NCI-H1694 (cell line): ENCODE measurements around the gene C3orf20.

ENCODE experiments used
- DNase-seq: peaks from one replicate; lab custom pipeline; 2025; lab: John Stamatoyannopoulos, UW

The C3orf20 gene

GRCh38 chr3:14758959-14759358 is 84.0 kb downstream of the C3orf20 start:
- no peak for DNase-seq

DNA sequence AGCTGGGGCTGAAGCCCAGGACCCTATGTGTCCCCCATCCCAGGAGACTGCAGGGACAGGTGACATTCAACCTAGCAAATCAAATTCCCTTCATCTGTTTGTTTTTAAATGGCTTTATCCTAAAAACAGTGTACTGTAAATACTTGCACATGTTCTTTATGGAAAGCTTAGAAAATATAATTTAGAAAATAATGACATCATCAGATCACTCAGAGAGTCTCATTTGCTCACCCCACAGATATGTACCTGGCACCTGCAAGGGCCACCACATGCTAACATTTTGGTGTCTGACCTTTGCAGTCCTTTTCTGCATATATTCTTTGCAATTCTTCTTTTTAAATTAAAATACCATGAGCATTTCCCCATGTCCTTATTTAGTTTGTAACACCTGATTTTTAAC is 85.2 kb downstream of the C3orf20 start:
- no peak for DNase-seq

GRCh38 chr3:14761121-14761672 is 86.3 kb downstream of the C3orf20 start:
- DNase-seq = no peak

DNA sequence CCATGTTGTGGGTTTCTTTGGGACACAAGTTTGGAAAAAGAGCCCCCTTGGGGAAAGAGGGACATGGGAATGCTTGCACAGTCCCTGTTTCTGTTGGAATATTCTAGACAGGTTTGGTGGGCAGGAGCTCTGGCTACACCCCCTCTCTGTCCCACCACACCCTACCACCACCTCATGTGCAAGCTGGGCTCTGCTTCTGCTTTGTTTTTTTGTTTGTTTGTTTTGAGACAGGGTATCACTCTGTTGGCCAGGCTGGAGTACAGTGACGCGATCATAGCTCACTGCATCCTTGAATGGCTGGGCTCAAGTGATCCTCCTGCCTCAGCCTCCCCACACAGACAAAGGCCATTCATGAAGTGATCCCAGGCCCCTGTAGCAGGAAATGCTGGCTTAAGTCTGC is 86.9 kb downstream of the C3orf20 start:
- DNase-seq = no peak

GRCh38 chr3:14762701-14763100 is 87.8 kb downstream of the C3orf20 start:
- DNase-seq = no peak

DNA sequence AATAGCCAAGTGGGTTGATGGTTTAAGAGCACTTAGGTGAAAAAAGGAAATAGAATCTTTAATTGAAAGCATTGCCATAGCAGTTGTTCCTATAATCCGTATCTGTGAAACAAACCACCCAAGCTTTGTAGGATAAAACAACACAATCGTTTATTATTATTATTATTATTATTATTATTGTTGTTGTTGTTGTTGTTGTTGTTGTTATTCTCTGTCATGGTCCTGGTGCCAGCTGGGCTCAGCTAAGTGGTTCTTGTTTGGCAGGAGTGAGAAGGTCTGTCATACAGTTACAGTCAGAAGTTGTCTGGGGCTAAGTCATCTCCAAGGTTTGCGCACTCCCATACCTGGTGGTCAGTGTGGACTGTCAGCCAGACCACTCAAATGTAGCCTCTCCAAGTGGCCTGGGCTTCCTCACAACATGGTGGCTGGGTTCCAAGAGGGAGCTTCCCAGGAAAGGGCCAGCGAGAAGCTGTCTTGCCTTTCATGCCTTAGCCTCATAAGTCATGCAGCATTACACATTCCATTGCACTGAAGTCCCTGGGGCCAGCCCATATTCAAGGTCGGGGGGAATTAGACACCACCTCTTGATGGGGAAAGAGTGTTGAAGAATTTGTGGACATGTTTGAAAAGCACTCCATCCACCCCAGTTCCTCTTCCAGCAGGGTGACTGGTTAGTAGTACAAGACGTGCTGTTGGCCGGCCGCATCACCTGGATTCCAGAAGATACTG is 89.6 kb downstream of the C3orf20 start:
- DNase-seq = no peak

DNA sequence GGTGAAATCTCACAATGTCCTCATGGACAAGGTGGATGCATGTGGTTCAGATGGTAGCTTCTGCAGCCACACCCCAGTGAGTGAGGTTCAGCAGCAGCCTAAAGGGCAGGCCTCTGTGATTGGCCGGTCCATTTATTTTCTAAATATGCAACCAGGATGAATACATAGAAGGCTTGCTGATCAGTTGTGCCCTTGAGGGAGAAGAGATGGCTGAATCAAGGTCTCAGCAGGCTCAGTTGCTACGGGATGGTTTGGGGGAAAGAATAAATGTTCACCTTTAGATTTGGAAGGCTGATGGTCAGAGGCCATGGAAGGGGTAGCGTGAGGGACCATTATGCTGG is 90.1 kb downstream of the C3orf20 start:
- DNase-seq = no peak

GRCh38 chr3:14765576-14766427 is 90.9 kb downstream of the C3orf20 start:
- no peak for DNase-seq

DNA sequence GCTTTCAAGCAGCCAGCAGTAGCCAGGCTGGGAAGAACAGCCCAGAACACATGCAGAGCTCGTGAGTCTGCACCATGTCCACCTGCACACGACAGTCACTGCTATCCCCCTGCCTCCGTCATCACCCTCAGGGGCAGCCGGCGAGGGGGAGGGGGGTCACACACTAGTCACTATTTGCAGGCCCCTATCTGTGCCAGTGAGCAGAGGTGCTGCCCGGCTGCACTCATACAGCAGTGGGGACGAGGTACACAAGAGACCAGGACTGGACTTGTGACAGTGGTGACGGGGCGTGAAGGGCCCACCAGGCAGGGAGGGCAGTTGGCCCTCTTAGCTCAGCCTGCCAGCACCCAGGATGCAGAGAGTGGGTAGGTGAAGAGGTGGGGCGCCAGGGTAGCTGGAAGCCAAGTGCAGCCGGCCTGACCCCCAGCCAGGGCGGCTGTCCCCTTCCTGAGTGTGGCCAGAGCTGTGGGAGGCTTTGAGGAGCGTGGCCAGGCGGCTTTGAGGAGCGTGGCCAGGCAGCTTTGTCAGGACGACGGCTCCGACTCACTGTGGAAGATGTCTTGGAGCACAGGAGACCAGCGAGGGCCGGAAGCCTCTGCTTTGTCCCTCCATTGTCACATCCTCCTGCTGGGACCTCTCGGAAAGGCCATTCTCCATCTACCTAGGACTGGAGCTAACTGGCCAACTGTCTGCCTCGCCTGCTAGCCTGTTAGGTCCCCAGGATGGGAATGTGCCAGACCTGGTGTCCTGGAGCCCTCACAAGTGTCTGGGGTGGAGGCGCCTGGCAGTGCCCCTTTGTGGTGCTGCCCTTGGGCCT is 91.7 kb downstream of the C3orf20 start:
- DNase-seq = no peak

DNA sequence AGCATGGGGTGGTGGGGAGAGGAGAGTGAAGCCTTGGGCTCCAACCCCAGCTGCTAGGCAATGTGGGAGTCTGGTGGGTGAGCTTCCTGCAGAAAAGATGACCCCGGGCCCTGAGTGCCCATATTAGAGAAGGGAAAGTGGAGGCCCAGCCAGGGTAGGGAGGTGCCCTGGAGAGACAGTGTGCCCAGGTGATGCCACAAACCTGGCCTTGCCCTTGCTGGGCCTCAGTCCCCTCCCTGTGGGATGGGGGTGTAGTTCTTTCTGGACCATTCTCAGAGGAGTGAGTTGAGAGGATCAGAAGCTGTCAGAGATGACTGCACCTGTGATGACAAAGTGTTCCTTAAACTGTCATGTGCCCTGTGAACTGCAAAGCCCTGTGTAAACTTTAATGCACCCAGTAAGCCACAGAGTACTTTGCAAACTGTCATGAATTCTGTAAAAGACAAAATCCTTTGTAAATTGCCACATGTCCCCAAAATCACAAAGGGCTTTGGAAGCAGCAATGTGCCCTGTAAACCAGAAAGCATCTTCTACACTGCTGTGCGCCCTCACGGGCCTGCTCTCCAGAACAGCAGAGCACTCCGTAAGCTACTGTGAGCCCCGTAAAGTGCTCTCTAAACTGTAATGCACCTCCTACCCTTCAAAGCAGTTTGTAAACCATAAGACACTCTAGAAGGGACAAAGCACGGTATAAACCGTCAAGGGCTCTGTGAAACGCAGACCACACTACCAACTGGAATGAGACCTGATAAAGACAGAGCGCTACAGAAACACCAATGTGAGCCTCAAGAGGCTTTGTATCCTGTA is 92.5 kb downstream of the C3orf20 start:
- no peak for DNase-seq

- no peak for DNase-seq
These were observed 93.3 kb downstream of the C3orf20 start for GRCh38 chr3:14768182-14768790.

- no peak for DNase-seq
These were observed 93.9 kb downstream of the C3orf20 start for GRCh38 chr3:14768881-14769280.

- no peak for DNase-seq
These were observed 94.8 kb downstream of the C3orf20 start for GRCh38 chr3:14769544-14770325.

DNA sequence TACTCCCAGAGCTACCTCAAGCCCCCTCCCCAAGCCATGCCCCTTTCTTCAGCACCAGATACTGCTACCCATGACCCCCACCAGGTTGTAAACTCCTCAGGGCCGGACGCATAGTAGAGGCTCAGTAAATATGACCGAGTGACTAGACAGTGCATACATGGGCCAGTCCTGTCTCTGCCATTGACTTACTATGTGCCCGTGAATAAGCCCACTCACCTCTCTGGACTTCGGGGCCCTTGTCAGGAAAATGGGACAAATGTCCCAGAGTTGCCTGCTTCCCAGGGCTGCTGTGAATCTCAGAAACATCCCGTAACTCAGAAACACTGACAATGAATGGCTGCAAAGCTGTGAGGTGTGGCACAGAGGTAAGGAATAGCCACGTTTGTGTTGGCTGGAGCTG is 95.7 kb downstream of the C3orf20 start:
- DNase-seq = no peak

DNA sequence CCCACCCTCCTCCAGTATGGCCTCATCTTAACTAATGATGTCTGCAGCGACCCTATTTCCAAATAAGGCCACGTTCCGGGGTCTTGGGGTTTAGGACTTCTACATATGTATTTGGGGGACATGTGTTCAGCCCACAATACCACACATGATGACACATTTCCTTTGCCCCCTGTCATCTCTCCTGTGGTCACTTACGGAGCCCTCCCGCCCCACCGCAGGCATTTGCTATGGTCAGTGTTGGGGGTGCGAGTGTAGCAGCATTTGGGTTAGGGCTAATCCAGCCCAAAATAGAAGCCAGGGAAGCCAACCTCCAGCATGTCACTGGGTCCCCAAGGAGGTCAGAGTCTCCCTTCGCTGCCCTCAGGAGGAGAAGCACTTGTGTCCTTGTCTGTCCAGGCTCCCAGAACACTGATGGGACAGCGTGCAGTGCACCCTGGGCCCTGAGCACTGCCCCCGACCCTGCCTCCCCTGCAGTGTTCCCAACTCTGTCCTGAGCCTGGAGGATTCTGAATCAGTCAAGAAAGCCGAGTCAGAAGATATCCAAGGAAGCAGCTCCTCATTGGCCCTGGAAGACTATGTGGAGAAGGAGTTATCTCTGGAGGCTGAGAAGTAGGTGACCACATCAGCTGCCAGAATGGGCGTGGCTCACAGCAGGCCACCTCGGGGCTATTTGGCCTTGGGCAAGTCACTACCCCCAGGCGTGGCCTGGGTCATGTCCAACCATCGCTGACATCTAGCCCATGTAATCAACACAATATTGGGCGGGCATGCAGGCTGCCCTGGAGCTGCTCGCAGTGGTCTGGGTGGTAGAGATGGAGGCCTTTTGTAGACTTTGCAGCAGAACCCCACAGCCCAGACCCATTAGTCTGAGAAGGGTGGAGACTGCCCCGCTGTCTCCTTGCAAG is 96.9 kb downstream of the C3orf20 start:
- DNase-seq = no peak

DNA sequence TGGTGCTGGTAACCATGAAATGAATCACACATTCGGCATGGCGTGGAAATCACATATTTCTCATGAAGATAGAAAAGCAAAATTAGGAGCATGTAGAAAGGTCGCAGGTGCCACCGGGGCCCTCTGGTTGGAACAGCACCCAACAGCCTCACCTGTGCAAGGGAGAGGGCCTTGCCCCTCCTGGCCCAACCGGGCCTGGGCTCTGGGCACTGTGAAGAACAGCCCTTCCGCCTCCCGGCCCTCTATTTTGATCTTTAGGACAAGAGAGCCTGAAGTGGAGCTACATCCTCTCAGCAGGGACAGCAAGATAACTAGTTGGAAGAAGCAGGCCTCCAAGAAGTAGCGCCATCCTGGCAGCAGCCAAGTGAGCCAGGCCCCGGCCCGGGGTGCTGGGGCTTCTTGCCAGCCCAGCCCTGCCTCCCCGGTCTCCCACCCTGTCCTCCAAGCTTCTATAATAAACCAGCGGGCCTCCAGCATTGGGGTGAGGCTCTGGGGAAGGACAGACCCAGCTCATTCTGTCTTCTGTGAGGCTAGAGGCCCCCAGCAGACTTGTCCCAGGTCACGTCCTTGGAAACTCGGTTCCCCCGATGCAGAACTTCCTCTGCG is 97.7 kb downstream of the C3orf20 start:
- no peak for DNase-seq

DNA sequence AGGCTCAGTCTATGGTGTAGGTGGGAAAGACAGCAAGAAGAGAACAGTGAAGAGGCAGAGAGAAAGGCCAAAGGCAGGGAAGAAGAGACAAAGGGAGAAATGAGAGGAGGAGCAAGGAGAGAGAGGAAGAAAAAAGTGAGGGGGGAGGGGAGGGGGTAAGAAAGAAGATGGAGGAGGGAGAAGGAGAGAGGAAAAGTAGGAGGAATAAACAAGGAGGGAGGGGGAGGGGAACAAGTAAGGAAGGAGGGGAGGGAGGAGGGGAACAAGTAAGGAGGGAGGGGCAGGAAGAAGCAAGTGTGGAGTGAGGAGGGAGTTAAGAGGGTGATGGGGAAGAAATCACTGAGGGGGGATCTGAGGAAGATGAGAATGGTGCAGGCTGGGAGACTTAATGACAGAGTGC is 98.3 kb downstream of the C3orf20 start:
- no peak for DNase-seq

- no peak for DNase-seq
These were observed 98.8 kb downstream of the C3orf20 start for GRCh38 chr3:14773691-14774128.

DNA sequence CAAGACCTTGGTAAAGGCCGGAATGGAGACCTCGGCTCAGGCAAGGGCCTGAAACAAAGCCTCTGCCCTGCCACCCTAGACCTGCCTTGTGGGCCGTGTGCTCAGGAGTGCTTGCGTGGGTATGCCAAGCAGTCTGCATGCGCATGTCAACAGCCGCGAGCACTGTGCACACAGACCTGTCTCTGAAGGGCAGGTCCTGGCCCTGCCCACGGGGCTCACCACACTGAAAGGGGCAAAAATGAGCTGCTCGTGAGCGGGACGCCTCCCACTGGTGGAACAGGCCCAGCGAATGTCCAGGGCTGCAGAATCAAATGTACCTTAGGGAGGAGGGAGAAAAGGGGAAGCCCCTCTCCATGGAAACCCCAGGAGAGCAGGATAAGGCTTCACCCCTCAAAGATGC is 99.5 kb downstream of the C3orf20 start:
- no peak for DNase-seq
